PC-3 (cell line): Measurements from ENCODE around the gene MGA. TPM values are rescaled to one million over a fixed set of nuclear protein-coding genes. Genes with fewer than 3 reads are reported as not detected.

Experiments
- ATAC-seq: fragments of 200-7000 bp; cut with Tn5 transposase; 2 replicates; pipeline ENCODE4 v1.9.1; 2020; ENCODE audit warnings: mild to moderate bottlenecking, moderate library complexity
- BruUV-seq: library from RNA; stranded (reverse); fragments of 400-500 nt; replicated peaks from 2 replicates; lab custom pipeline; 2021; lab: Mats Ljungman, UMichigan
- CTCF ChIA-PET: fragments of 300-600 bp; sonication (Branson Sonifier 250); formaldehyde crosslinking; loops from one replicate; lab custom pipeline; 2022; ENCODE audit warnings: antibody characterized with exemption; lab: Charles Lee
- POLR2A ChIA-PET: fragments of 300-600 bp; sonication (Branson Sonifier 250); formaldehyde crosslinking; loops from one replicate; lab custom pipeline; 2022; ENCODE audit warnings: antibody characterized with exemption; ENCODE audit not compliant: unreplicated experiment; lab: Charles Lee
- DNase-seq: peaks from one replicate; pipeline ENCODE4 v3.0.0-alpha.2; 2015
- H2AFZ ChIP-seq: fragments of 300-600 bp; sonication (generic); 2 replicates; pipeline ENCODE4 v1.6.0; 2016; ENCODE audit warnings: antibody characterized with exemption, low read length
- H3F3A ChIP-seq: fragments of 300-600 bp; sonication (generic); one replicate; pipeline ENCODE4 v1.6.0; 2017; ENCODE audit warnings: antibody characterized with exemption, low read length, control low read depth, mild to moderate bottlenecking; ENCODE audit not compliant: unreplicated experiment
- H3K27ac ChIP-seq: fragments of 300-600 bp; sonication (generic); 2 replicates; pipeline ENCODE4 v1.5.1; 2016; ENCODE audit warnings: mild to moderate bottlenecking, low read length
- H3K27me3 ChIP-seq: fragments of 300-600 bp; sonication (generic); 2 replicates; pipeline ENCODE4 v1.6.1; 2016; ENCODE audit warnings: low read length, mixed read lengths
- H3K36me3 ChIP-seq: fragments of 300-600 bp; sonication (generic); 2 replicates; pipeline ENCODE4 v1.6.1; 2016; ENCODE audit warnings: low read depth, mixed run types, low read length, mixed read lengths
- H3K4me1 ChIP-seq: fragments of 300-600 bp; sonication (generic); 2 replicates; pipeline ENCODE4 v1.5.1; 2016; ENCODE audit warnings: low read length; ENCODE audit not compliant: insufficient read depth
- H3K4me2 ChIP-seq: fragments of 300-600 bp; sonication (generic); 2 replicates; pipeline ENCODE4 v1.6.0; 2016; ENCODE audit warnings: low read length
- H3K4me3 ChIP-seq: fragments of 300-600 bp; sonication (generic); 2 replicates; pipeline ENCODE4 v1.5.1; 2016; ENCODE audit warnings: mild to moderate bottlenecking, low read length, mixed read lengths
- H3K79me2 ChIP-seq: fragments of 300-600 bp; sonication (generic); 2 replicates; pipeline ENCODE4 v1.6.1; 2017; ENCODE audit warnings: low read length, mixed read lengths
- H3K9ac ChIP-seq: fragments of 300-600 bp; sonication (generic); 2 replicates; pipeline ENCODE4 v1.6.0; 2016; ENCODE audit warnings: mild to moderate bottlenecking, low read length
- H3K9me2 ChIP-seq: fragments of 300-600 bp; sonication (generic); replicated peaks from 2 replicates; pipeline ENCODE4 v1.6.1; 2016; ENCODE audit warnings: mixed run types, low read length, mixed read lengths
- H3K9me3 ChIP-seq: fragments of 300-600 bp; sonication (generic); 2 replicates; pipeline ENCODE4 v1.6.1; 2016; ENCODE audit warnings: low read length, mixed read lengths
- H4K20me1 ChIP-seq: fragments of 300-600 bp; sonication (generic); 2 replicates; pipeline ENCODE4 v1.6.1; 2016; ENCODE audit warnings: low read length, mixed read lengths
- CTCF ChIP-seq: fragments of 300-600 bp; sonication (generic); conservative IDR thresholded peaks from 2 replicates; pipeline ENCODE4 v1.5.1; 2017; ENCODE audit warnings: antibody characterized with exemption, low read depth, mild to moderate bottlenecking, low read length
- EZH2 ChIP-seq: fragments of 300-600 bp; sonication (generic); IDR thresholded peaks from one replicate; pipeline ENCODE4 v1.6.1; 2017; ENCODE audit warnings: antibody characterized with exemption, mild to moderate bottlenecking, low read length; ENCODE audit not compliant: unreplicated experiment
- EZH2phosphoT487 ChIP-seq: fragments of 300-600 bp; sonication (generic); IDR thresholded peaks from 2 replicates; pipeline ENCODE4 v1.6.1; 2018; ENCODE audit warnings: mild to moderate bottlenecking, antibody characterized with exemption, low read length, borderline replicate concordance
- intact Hi-C: fragments of 100-400 bp; cut with micrococcal nuclease; formaldehyde crosslinking; loops from 2 replicates; pipeline ENCODE4 v1.9.0; 2023
- total RNA-seq: library from RNA; depleted of rRNA; stranded (reverse); fragments of >200 nt; gene quantifications from 2 replicates; pipeline ENCODE4 v1.2.3, GENCODE V29; 2014

Gene MGA
- total RNA-seq, 1 experiment from 2014 or later = 21.2 TPM

- Histone ChIP-seq H4K20me1 (no peaks in the 10 kb centered on the region), H3K27me3 (no peaks in the 10 kb centered on the region), H3K4me3 (peak overlapping the region; percentile 6; the same call in 1 of the 2 replicates), H3K9me3 (no peaks in the 10 kb centered on the region), H3K4me1 (peaks cover 38% of the 10 kb centered on the region), H3K36me3 (no peaks in the 10 kb centered on the region), H3K9ac (peak overlapping the region; percentile 18), H3F3A (no peaks in the 10 kb centered on the region), H3K4me2 (peak overlapping the region; percentile 75), H2AFZ (peak overlapping the region; percentile 26; the same call in 1 of the 2 replicates), H3K79me2 (peaks cover 75% of the 10 kb centered on the region), H3K27ac (peak overlapping the region; percentile 84), H3K9me2 (no peaks in the 10 kb centered on the region)
- TF ChIP-seq EZH2phosphoT487 (no peak), EZH2 (no peak), CTCF (no peak)
- CTCF ChIA-PET = interaction anchor here (0.7 to 1.0 kb wide), 2 partner anchors 18 to 36 kb away, joined by 3 to 6 read pairs; no protein-coding TSS in a partner anchor
- no TSS peak for BruUV-seq
- ATAC-seq = peak; percentile 91
- POLR2A ChIA-PET = interaction anchor here (0.9 kb wide), 1 partner anchor 17 kb away, joined by 7 read pairs; no protein-coding TSS in a partner anchor
- intact Hi-C loops = loop anchor here (2.0 kb wide), 1 partner anchor 16 kb away; the partner anchor contains the start of gene MAPKBP1
- DNase-seq = peak; percentile 90
Observed at GRCh38 chr15:41790756-41791546, 130.7 kb downstream of the MGA start.

- intact Hi-C loops = loop anchor here (2.0 kb wide), 1 partner anchor 17 kb away; the partner anchor contains the start of gene MAPKBP1
- peak overlapping the region; percentile 75 for H3K4me2 ChIP-seq
Observed at GRCh38 chr15:41791547-41791937, 131.3 kb downstream of the MGA start.

More at GRCh38 chr15:41791547-41791937, 131.3 kb downstream of the MGA start:
- no peaks in the 10 kb centered on the region for H3F3A ChIP-seq
- no peak for DNase-seq
- no peaks in the 10 kb centered on the region for H3K36me3 ChIP-seq
- H3K9ac ChIP-seq = peak overlapping the region; percentile 17
- H3K27me3 ChIP-seq = no peaks in the 10 kb centered on the region
- H3K4me3 ChIP-seq = no peak overlapping the region
- no TSS peak for BruUV-seq
- H3K4me1 ChIP-seq = peaks cover 44% of the 10 kb centered on the region
- H3K9me3 ChIP-seq = no peaks in the 10 kb centered on the region
- peak; percentile 10; the same call in 1 of the 2 replicates for ATAC-seq
- peak overlapping the region; percentile 84 for H3K27ac ChIP-seq
- H3K79me2 ChIP-seq = peaks cover 76% of the 10 kb centered on the region
- H4K20me1 ChIP-seq = no peaks in the 10 kb centered on the region
- no peaks in the 10 kb centered on the region for H3K9me2 ChIP-seq
- H2AFZ ChIP-seq = peak overlapping the region; percentile 26; the same call in 1 of the 2 replicates
- ChIA-PET CTCF (interaction anchor here (0.7 to 1.0 kb wide), 2 partner anchors 18 to 36 kb away, joined by 3 to 6 read pairs; no protein-coding TSS in a partner anchor), POLR2A (interaction anchor here (0.9 kb wide), 1 partner anchor 18 kb away, joined by 7 read pairs; no protein-coding TSS in a partner anchor)
- TF ChIP-seq CTCF (no peak), EZH2phosphoT487 (no peak), EZH2 (no peak)
